Amniotic epithelial cell (primary cell): ENCODE results near the gene TNRC6B.
A peak's percentile ranks its signal among the peaks of the same experiment; 100 is the strongest.

ENCODE experiments used
- DNase-seq: peaks from one replicate; pipeline ENCODE4 v3.0.0-alpha.2; 2010; ENCODE audit warnings: low read depth

TNRC6B gene

DNA sequence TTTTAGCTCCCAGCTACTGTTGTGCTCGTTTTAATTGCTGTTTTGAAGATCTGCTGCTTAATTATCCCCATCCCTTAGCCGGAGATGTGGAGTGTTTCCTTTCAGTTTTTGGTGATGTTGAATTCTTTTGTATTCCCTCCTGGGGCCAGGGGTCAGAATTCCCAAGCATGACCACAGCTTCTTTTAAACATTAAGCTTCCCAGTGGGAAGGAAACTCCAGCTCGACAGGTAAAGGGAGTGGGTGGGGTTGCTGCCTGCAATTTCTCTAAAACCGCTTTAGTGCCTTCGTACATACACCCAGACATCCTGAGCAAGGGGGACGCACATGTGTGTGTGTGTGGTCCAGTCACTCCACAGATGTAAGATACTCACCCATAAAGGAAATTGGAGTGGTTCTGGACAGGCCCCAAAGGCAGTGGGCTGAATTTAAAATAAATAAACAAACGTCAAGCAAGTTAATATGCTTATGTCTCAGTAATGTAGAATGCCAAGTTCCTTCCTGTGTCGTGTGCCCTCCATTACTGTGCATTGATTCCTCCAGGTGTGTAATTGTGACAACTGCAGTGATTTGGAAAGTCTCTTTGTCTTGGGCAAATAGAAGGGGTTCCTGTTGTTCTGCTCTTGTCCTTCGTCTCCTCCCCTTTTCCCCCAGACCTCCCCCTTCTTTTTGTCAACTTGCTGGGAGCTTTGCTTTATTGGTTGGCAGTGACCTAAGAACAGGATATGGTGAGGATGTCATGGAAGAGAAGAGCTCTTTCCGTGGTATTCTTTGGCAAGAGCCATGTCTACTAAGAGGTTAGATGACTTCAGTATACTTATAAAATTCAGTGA, 149.4 kb downstream of the TNRC6B start:
- DNase-seq, result no peak

DNA sequence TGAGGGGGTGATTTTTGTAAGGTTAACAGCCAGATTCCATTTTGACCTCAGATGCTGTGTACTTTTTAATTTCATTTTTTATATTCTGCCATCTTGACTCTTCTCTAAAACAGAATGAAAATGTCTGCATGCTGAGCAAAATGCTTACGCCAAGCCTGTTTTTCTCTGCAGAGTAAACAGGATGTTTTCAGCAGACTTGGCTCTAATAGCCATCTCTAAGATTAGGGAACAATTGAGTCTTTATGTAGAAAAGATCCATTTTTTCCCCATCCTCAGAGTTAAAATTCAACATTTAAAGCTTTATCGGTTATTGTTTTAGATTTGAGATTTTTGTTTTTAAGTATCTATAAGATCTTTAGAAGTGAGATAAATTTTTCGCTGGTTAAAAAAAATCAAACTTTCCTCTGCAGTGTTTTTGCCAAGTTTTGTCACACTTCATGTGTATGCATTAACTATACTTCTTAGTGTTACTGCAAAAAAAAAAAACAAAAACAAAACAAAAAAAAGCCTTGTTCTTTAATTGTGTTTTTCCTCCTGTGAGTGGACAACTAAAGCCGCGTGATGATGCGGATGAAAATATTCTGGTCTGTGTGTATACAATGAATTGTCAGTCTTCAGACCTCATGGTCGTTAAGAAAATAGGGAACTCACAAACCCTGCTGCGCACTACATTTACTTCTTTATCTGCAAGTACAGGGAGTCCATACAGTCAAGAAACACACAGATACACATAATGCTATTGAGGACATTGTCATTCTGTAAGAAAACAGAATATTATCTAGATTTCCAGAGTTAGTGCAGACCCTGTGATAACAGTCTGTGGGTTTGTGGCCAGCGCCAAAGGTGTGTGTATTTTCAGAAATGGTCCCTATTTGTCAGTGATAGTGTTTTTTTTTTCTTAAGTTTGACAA, 151.1 kb downstream of the TNRC6B start:
- no peak for DNase-seq

DNA sequence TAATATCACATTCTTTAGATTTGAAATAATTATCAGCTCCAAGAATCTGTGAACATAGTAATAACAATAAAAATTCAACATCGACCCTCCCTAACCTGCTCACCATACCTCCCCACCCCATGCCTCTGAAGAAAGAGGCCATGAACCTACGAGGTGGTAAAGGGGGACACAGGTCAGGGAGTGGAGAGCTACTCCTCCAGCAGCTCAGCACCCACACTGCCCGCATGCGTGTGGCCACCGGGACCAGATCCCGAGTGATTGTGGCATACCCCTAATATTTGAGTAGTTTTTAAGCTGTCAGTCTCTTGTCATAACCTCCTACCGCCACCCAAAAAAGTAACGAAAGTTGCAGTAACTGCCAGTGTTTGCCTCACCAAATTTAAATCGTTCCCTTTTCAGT, 151.7 kb downstream of the TNRC6B start:
- DNase-seq, result no peak

DNA sequence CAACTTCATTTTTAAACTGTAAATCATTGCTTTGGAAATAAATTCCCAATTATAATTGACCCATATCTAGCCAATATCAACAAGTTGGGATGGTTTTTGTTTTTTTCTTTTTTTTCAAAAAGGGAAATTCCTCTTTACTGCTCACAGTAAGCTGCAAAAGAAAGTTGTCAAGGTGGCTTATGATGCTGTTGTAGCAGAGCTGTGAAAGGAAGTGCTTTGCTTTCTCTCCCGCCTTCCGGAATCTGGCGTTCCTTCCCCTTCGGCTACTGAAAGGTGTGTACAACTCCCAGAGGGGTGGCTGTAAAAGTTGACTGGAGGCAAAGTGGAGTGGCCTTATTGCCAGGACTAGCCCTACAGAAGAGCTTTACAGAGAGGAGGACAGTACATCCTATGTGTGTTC, 152.4 kb downstream of the TNRC6B start:
- DNase-seq, result no peak

DNA sequence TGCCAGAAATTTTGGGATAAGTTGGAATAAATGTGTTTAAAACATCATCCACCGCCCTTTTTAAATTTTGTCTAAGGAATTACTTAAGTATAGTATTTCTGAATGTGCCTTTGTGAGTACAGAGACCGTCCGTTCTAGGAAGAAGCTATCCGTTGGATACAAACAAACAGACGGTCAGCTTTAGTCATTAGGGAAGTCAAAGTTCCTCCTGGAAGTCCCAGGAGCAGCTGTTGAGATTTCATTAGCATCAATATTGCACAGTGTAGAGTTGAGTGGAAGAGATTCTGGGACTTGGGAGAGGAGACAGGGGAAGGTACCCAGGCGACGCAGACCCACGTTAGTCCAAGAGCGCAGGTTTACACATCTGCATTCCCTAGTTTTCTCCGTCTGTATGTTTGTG, 152.9 kb downstream of the TNRC6B start:
- no peak for DNase-seq

DNA sequence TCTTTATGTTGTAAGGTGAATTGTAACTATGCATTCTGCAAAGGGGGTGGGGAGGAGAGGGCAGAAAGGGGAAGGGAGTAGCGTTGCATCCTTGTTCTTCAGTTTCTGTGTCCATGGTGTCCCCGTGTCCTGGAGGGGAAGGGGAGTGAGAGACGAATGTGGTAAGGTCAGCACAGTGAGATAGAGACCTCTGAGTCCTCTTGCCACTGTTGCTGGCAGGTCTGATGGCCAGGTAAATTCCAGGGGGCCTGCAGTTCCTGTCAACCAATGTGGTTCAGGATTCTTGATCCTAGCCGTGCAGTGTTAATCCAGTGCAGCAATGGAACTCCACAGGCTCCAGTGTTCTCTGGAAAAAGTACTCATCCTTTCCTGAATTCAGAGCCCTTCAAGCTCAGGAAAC, 154.0 kb downstream of the TNRC6B start:
- DNase-seq, result no peak

DNA sequence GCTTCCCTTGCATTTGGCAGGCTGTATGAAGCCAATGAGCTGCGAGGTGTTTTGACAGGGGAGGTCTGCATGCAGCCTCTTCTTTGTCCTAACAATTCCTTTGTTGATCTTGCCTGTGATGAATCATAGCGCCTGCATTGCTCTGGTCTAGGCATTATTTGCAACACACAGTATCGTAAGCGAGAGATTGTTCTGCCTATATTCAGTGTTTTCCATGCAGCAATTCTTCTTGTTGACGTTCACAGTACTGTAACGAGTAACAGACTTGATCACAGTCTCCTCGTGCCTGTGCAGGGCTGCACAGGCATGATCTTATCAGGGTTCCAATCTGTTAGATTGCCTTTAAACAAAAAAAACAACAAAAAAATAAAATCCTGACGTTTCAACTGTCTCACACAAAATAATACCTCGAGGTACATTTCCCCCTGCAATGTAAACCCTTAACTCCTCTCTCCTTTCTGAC, 154.6 kb downstream of the TNRC6B start:
- peak; percentile 88 for DNase-seq

DNA sequence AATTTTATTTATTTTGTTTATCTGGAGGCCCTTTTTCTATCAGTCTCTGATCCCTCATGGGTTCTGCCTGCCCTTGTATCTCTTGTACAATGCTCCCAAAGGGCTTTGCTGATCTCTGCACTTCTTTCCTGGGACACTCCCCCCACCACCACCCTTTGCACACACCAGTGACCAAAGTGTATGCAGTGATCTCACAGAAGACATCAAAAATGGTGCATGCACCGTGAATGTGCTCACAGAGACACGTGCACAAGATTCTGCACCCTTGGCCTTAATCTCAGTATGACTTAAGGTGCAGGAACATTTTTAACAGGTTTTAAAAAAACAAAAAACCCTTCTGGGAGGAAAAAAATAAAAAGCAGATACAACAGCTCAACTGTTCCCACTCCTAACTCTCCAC, 156.3 kb downstream of the TNRC6B start:
- no peak for DNase-seq

DNA sequence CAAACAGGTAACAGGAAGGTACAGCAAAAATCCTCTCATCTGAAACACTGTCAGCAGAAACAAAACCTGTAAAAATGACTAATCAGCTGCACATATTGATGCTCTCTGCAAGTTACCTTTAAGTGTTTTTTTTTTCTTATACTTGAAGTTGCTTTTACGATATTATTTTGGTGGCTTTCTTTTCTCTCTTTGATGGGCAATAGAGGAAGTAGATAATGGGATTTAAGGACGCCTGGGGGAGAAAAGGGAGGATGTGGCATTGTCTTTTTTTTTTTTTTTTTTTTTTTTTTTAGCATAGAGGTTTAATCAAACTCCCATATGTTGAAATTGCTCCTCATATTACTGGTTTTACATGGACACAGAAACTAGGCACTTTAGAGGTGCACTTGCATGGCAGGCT, 157.2 kb downstream of the TNRC6B start:
- DNase-seq, result no peak

DNA sequence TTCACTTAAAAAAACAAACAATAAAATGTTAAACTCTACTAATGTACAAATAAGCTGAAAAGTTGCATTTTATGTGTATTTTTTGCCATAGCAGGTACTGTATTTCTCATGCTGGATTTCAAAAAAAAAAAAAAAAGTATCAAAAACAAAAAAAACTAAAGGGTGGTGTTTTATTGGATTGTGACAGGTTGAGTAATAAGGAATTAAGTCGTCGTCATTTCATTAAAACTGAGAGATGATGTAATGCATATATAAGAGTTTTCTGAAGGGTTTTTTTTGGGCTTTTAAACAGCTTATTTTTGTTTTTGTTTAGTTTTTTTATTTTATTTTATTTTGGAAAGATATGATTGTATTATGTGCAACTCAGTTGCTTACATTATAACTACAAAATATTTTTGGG, 157.6 kb downstream of the TNRC6B start:
- DNase-seq, result no peak

DNA sequence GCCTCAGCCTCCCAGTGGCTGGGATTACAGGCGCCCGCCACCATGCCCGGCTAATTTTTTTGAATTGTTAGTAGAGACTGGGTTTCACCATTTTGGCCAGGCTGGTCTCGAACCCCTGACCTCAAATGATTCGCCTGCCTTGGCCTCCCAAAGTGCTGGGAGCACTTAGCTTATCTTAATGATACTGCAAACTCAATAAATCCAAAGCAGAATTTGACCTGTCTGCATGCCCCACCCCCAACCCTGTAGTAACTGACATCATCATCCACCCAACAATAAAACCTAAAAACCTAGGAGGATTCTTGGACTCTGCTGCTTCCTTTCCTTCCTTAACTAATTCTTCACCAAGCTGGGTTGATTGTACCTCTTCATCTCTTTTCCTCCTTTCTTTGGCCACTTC, 162.3 kb downstream of the TNRC6B start:
- no peak for DNase-seq

DNA sequence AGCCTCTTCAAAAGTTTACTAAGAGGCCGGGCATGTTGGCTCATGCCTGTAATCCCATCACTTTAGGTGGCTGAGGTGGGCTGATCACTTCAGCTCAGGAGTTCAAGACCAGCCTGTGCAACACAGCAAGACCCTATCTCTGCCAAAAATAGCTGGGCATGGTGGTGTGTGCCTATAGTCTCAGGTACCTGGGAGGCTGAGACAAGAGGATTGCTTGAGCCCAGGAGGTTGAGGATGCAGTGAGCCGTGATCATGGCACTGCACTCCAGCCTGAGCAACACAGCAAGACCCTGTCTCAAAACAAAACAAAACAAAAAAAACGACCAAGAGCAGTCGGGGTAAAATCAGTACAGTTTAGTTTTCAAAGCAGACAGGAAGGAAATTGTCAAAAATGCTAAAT, 163.9 kb downstream of the TNRC6B start:
- no peak for DNase-seq

DNA sequence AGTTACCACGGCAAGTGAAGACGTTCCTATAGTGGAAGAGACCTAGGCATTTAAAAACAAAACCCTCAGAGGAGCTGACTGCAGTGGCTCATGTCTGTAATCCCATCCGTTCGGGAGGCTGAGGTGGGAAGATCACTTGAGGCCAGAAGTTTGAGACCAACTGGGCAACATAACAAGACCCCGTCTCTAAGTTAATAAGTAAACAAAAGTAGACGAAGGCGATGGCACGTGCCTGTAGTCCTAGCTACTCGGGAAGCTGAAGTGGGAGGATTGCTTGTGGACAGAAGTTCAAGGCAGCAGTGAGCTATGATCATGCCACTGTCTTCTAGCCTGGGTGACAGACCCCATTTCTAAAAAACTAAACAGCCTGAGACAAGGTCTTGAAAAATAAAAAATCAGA, 164.8 kb downstream of the TNRC6B start:
- DNase-seq, result no peak

DNA sequence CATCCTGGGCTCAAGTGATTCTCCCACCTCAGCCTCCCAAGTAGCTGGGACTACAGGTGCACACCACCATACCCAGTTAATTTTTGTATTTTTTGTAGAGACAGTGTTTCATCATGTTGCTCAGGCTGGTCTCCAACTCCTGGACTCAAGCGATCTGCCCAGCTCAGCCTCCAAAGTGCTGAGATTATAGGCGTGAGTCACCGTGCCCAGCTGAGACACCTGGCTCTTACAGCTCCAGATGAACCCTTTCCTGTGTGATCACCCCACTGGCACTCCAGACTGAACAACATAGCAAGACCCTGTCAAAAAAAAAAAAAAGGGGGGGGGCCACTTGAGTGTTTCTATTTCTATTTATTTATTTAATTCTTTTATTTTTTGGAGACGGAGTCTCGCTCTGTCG, 167.5 kb downstream of the TNRC6B start:
- peak; percentile 62 for DNase-seq

DNA sequence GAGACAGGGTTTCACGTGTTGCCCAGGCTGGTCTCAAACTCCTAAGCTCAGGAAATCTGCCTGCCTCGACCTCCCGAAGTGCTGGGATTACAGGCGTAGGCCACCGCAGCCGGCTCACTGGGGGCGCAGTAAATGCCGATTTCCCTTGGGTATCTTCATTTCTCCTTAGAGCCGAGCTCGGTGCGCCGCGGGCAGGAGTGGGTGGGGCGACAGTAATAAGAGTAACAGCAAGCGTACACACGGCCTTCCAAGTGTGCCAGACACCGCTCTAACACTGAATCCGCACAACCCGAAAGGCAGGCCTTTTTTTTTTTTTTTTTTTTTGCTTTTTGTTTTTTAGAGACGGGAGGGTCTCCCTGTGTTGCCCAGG, 168.1 kb downstream of the TNRC6B start:
- DNase-seq, result no peak

DNA sequence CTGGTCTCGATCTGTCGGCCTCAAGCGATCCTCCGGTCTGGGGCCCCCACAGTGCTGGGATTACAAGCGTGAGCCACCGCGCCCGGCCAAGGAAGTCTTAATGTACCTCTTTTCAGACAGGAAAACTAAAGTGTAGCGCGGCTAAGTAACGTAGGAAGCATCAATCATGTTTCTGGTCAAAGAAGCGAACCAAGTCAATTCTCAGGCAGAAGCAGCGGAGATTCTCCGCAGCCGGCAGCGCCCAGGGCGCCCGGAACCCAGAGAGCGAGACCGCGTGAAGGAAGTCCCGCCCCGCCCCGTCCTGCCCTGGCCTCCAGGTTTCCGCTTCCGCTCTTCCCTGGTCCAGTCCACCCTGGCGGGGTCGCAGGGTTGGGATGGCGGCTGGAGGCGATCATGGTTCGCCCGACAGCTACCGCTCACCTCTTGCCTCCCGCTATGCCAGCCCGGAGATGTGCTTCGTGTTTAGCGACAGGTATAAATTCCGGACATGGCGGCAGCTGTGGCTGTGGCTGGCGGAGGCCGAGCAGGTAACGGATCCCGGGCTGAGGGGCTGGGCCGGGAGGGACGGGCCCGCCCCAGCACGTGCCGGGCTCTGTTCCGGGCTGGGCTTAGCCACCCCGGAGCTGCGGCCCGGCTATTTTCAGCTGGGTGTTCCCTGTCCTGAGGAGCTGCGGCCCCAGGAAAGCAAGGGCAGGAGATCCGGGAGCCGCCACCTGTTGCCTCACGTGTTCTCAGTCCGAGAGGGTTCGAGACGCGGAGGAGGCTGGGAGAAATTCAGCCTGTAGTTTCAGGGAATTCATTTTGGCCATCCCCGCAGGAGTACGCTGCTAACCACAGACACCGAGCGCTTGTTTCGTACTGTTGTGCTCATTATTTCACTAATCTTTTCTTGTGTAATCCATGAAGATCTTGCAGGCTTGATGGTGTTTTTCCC, 168.7 kb downstream of the TNRC6B start, which contains the start of gene ADSL:
Gene ADSL, plus strand, starts transcription at position 316 of the 934 bp plus-strand sequence. Its CDS starts 59 bp downstream, at position 375.
- peak; percentile 87 for DNase-seq

DNA sequence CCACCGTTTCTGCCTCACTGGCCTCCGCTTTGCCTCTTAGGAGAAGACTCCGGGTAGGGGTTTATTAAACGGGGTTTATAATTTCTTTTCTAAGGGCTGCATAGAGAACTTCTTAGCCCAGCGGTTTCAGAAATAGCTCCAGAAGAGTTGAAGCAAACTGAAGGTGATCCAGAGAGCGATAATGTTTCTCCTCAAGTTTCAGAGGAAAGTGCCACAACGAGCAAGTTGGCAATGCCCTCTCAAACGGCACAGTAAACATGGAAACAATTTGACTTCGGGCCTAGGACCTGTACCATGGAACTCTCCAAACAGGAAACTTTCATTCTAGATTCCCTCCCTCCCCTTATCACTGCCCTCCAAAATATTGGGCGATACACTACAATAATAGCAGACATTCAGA, 169.6 kb downstream of the TNRC6B start:
- DNase-seq, result no peak

DNA sequence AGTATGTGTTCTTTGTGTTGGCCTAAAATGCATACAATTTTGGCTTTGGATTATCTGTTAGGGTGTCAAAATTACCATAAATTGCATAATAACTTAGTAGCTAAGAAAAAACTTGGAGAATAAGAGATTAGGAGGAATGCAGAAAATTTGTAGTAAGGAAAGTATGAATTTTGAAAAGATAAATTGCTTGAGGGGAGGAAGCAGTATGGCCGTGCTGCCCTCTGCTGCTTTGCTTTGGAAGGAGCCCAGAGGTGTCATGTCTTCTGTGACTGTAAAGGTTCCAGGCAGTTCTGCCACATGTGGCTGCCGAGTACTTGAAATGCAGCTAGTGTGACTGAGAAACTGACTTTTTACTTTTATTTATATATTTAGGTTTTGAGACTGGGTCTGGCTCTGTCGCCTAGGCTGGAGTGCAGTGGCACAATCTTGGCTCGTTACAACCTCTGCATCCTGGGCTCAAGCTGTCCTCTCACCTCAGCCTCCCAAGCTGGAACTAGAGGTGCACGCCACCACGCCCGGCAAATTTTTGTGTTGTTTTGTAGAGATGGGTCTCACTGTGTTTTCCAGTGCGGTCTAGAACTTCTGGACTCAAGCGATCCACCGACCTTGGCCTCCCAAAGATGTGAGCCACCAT, 170.4 kb downstream of the TNRC6B start:
- DNase-seq, result peak; percentile 56

DNA sequence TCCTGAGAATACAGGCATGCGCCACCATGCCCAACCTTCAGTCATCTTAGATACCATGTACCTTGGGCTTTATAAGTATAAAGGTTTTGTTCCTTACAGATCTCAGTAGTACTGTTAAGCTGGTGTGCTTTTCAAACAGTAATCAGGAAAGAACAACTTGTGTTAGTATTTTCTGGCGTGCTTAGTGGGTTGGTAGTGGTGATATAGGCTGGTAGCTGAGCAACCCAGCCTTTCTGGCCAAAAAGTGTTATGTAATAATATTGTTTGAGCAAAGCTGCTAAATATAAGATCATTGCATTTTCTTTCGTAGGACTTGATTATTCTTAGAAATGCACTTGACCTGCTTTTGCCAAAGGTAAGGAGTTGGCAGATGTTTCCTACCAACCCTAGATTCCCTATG, 175.0 kb downstream of the TNRC6B start:
- DNase-seq, result no peak

DNA sequence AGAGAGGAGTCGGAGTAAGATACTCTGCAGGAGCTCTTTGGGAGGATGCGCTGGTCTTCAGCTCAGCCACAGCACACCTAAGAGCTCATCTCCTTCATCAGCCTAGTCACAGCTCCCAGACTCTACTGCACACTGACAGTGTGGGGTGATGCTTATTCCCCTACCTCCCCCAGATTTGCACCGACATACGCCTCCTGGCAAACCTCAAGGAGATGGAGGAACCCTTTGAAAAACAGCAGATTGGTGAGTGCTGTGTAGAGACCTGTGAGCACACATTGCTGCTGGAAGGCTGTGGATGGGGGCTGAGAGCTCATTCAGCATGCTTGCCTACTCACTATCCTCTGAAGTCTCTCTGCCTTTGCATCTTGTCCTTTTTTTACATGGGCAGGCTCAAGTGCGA, 183.4 kb downstream of the TNRC6B start:
- DNase-seq, result no peak

DNA sequence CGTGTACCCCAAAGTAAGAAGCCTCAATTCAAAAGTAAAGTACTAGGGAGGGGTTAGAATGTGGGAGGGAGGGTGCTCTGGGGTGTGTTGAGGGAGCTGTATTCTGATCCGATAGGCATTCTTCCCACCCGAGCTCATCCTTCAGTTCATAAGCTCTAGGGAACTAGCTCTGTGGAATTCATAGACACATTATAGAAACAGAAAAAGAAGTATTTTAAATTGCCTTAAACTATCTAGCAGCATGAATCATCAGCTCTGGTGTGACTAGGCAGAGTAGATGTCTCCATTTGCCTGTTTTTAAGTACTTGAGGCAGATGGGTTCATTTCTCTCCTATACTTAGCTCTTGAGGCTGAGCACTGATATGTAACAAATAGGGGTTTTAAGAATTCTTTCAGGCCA, 185.3 kb downstream of the TNRC6B start:
- DNase-seq, result peak; percentile 27
